GM12873 (cell line): ENCODE data around the gene FOXO1.

Source experiments
- CTCF ChIP-seq: IDR thresholded peaks from 2 replicates; pipeline ENCODE4 v1.5.1; 2012; ENCODE audit warnings: low read depth, mild to moderate bottlenecking, moderate library complexity, low read length, control low read depth; ENCODE audit not compliant: insufficient read depth; ENCODE audit errors: missing control alignments

FOXO1 gene

GRCh38 chr13:40611635-40612034 lies 54.8 kb downstream of the FOXO1 start:
- TF ChIP-seq CTCF = no peak

GRCh38 chr13:40611004-40611403 lies 55.4 kb downstream of the FOXO1 start:
- no peak for TF ChIP-seq CTCF

- no peak for TF ChIP-seq CTCF
Measured at GRCh38 chr13:40609972-40610726, 56.3 kb downstream of the FOXO1 start.

GRCh38 chr13:40608308-40608707 lies 58.1 kb downstream of the FOXO1 start:
- TF ChIP-seq CTCF = no peak

GRCh38 chr13:40605573-40605972 lies 60.9 kb downstream of the FOXO1 start:
- no peak for TF ChIP-seq CTCF

GRCh38 chr13:40604135-40604534 lies 62.3 kb downstream of the FOXO1 start:
- no peak for TF ChIP-seq CTCF

- no peak for TF ChIP-seq CTCF
Measured at GRCh38 chr13:40600149-40600751, 66.2 kb downstream of the FOXO1 start.
